Gastrocnemius medialis (tissue), 4 donors: ENCODE results near the gene EPM2A. TPM values are rescaled to one million over a fixed set of nuclear protein-coding genes. Genes with fewer than 3 reads are reported as not detected.

Source experiments
- ATAC-seq, 2 donors: fragments of 150-250 bp; one replicate each; pipeline ENCODE4 v1.9.1; 2016
- DNase-seq, 2 donors: peaks; one replicate each; pipeline ENCODE4 v3.0.0-alpha.2; 2019
- H3K27ac ChIP-seq, 4 donors: fragments of 200-600 bp; sonication (generic); 1 replicate in 1 of 4; 2 replicates in 3 of 4; pipeline ENCODE4 v1.5.1; 2016 to 2018; ENCODE audit warnings: mild to moderate bottlenecking in 2 of 4, moderate library complexity in 1 of 4
- H3K27me3 ChIP-seq, 3 donors: fragments of 200-600 bp; sonication (generic) in 2 of 3; 1 replicate in 1 of 3; 2 replicates in 2 of 3; pipeline versions ENCODE4 v1.5.1 to v1.6.0; 2016 to 2019; ENCODE audit warnings: mild to moderate bottlenecking in 1 of 3, moderate library complexity in 1 of 3
- H3K36me3 ChIP-seq, 2 donors: fragments of 200-600 bp; sonication (generic) in 1 of 2; one replicate each; pipeline ENCODE4 v1.5.1; 2017 to 2018
- H3K4me1 ChIP-seq, 2 donors: fragments of 200-600 bp; sonication (generic) in 1 of 2; one replicate each; pipeline ENCODE4 v1.5.1; 2016 to 2017; ENCODE audit warnings: mild to moderate bottlenecking in 2 of 2
- H3K4me3 ChIP-seq, 4 donors: fragments of 200-600 bp; sonication (generic) in 3 of 4; 1 replicate in 1 of 4; 2 replicates in 3 of 4; pipeline ENCODE4 v1.5.1; 2016 to 2019; ENCODE audit warnings: mild to moderate bottlenecking in 2 of 4
- H3K9me3 ChIP-seq, 3 donors: fragments of 200-600 bp; sonication (generic) in 2 of 3; 1 replicate in 1 of 3; 2 replicates in 2 of 3; pipeline ENCODE4 v1.5.1; 2016 to 2019
- POLR2A ChIP-seq, 2 donors: fragments of 450-650 bp; IDR thresholded peaks; one replicate each; pipeline ENCODE4 v1.6.1; 2017; ENCODE audit warnings: antibody characterized with exemption in 2 of 2, mild to moderate bottlenecking in 2 of 2, moderate library complexity in 2 of 2
- in situ Hi-C, 4 donors: fragments of 200-750 bp; cut with MboI; loops; one replicate each; pipeline versions ENCODE4 v1.15.0 to v1.8.0; 2017; ENCODE audit warnings: low sequenced_read_pairs in 4 of 4
- intact Hi-C: fragments of 100-400 bp; cut with DNase I; formaldehyde crosslinking; loops from one replicate; pipeline ENCODE4 v1.15.1; 2023; ENCODE audit warnings: low total_unique reads
- total RNA-seq, 4 donors: library from RNA; depleted of rRNA; stranded (reverse); fragments of >200 nt; gene quantifications; one replicate each; pipeline versions ENCODE4 v1.1.0 to v1.2.3, GENCODE V29; 2016
- TF ChIP-seq, protein P1 (sequence below), 5 experiments: fragments of 450-650 bp in 3 of 5; fragments of 200-600 bp in 2 of 5; sonication (generic) in 2 of 5; IDR thresholded peaks in 4 of 5; conservative IDR thresholded peaks in 1 of 5; 1 replicate in 4 of 5; 2 replicates in 1 of 5; pipeline ENCODE4 v1.5.1; 2016 to 2019; ENCODE audit warnings: antibody characterized with exemption in 5 of 5, mild to moderate bottlenecking in 3 of 5, moderate library complexity in 3 of 5

The EPM2A gene
- total RNA-seq, 4 donors from 2014 or later: 51.9 to 100.0 (median 68.2) TPM

DNA sequence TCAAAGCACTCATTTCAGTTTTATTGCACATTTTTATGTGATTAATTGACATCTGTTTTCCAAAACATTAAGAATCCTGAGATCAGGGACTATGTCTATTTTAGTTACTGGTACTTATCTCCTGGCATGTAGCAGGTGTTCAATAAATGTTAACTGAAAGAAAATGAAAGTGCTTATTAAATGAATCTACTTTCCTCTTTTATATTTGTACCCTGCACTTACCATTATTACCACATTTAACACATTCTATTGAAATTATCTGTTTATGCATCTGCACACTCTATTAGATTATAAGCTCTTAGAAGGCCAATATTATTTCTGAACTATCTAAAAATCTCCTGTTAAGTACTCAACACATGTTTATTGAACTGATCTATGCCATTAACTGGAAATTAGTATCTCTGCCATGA, 131.9 kb downstream of the EPM2A start:
- no peak for DNase-seq
- intact Hi-C loops: no loop called here
- Histone ChIP-seq H3K36me3 (no peaks in the 10 kb centered on the region), H3K4me1 (no peaks in the 10 kb centered on the region), H3K27ac (no peak overlapping the region), H3K4me3 (no peak overlapping the region), H3K27me3 (no peaks in the 10 kb centered on the region), H3K9me3 (no peaks in the 10 kb centered on the region)
- no peak for ATAC-seq
- in situ Hi-C loops: no loop called here
- TF ChIP-seq, protein P1, sequence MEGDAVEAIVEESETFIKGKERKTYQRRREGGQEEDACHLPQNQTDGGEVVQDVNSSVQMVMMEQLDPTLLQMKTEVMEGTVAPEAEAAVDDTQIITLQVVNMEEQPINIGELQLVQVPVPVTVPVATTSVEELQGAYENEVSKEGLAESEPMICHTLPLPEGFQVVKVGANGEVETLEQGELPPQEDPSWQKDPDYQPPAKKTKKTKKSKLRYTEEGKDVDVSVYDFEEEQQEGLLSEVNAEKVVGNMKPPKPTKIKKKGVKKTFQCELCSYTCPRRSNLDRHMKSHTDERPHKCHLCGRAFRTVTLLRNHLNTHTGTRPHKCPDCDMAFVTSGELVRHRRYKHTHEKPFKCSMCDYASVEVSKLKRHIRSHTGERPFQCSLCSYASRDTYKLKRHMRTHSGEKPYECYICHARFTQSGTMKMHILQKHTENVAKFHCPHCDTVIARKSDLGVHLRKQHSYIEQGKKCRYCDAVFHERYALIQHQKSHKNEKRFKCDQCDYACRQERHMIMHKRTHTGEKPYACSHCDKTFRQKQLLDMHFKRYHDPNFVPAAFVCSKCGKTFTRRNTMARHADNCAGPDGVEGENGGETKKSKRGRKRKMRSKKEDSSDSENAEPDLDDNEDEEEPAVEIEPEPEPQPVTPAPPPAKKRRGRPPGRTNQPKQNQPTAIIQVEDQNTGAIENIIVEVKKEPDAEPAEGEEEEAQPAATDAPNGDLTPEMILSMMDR (IDR thresholded peaks at IDR 0.05 in 4 of 5, conservative IDR thresholded peaks at IDR 0.05 in 1 of 5): no peak

DNA sequence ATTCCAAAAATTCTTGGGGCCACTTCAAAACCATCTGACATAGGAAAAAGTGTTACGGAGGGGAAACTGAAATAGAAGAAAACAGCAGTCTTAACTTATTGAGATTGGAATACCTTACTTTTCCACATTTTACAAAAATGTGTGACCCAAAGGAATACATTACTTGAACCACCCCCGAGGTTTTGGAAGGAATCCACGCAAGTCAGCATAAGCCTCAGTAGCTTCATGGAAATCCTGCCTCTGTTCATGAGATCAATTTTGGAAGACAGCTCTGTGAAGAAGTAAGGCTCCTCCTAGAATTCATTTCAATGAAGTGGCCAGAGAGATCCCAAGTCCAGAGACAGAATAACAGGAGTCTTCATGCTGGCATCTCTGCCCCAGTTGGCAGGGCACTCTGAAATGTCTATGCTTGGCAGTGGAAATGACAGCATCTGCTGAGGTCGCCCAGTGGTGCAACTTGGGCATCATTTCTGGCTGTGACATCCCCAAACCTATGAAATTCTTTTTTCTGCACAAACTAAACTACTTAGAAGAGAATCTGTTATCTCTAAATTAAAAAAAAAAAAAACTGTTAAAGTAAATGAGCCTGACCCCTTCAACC, 132.5 kb downstream of the EPM2A start:
- no peaks in the 10 kb centered on the region for H3K9me3 ChIP-seq
- TF ChIP-seq, protein P1 (IDR thresholded peaks at IDR 0.05 in 4 of 5, conservative IDR thresholded peaks at IDR 0.05 in 1 of 5): no peak
- no peak for TF ChIP-seq POLR2A (IDR thresholded peaks at IDR 0.05)
- no peak for ATAC-seq
- in situ Hi-C loops: no loop called here
- H3K36me3 ChIP-seq: no peaks in the 10 kb centered on the region
- H3K27me3 ChIP-seq: no peaks in the 10 kb centered on the region
- no peak overlapping the region for H3K4me3 ChIP-seq
- H3K27ac ChIP-seq: no peak overlapping the region
- intact Hi-C loops: no loop called here
- H3K4me1 ChIP-seq: no peaks in the 10 kb centered on the region
- no peak for DNase-seq

DNA sequence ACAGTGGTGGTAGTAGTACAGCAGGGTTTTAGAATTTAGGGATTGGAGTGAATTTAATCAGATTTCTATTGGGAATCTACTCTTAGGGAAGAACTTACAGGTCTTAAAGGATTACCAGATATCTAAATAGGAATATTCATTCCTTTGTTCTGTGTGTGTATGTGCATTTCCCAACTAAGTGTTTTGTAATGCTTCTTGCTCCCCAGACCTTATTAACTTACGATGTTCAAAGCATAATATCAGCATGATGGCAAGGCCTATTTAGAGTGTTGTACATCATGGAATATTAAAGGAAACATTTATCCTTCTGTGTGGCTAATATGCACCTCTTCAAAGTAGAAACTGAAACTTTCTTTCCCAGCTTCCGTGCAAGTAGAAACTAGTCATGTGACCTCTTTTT, 133.9 kb downstream of the EPM2A start:
- Histone ChIP-seq H3K4me3 (no peak overlapping the region), H3K27me3 (no peaks in the 10 kb centered on the region), H3K9me3 (no peaks in the 10 kb centered on the region), H3K4me1 (no peaks in the 10 kb centered on the region), H3K27ac (no peak overlapping the region), H3K36me3 (no peaks in the 10 kb centered on the region)
- in situ Hi-C loops (no loop called here), intact Hi-C loops (no loop called here)
- ATAC-seq (no peak), DNase-seq (no peak)
- no peak for TF ChIP-seq POLR2A (IDR thresholded peaks at IDR 0.05)
- TF ChIP-seq, protein P1 (IDR thresholded peaks at IDR 0.05 in 4 of 5, conservative IDR thresholded peaks at IDR 0.05 in 1 of 5): no peak

GRCh38 chr6:145600299-145600698, 135.0 kb downstream of the EPM2A start:
- ATAC-seq (no peak), DNase-seq (no peak)
- intact Hi-C loops (no loop called here), in situ Hi-C loops (no loop called here)
- no peaks in the 10 kb centered on the region for H3K9me3 ChIP-seq
- no peak overlapping the region for H3K4me3 ChIP-seq
- H3K27ac ChIP-seq: no peak overlapping the region
- TF ChIP-seq, protein P1 (IDR thresholded peaks at IDR 0.05 in 4 of 5, conservative IDR thresholded peaks at IDR 0.05 in 1 of 5): no peak
- no peak for TF ChIP-seq POLR2A (IDR thresholded peaks at IDR 0.05)
- no peaks in the 10 kb centered on the region for H3K27me3 ChIP-seq
- no peaks in the 10 kb centered on the region for H3K4me1 ChIP-seq
- H3K36me3 ChIP-seq: no peaks in the 10 kb centered on the region

DNA sequence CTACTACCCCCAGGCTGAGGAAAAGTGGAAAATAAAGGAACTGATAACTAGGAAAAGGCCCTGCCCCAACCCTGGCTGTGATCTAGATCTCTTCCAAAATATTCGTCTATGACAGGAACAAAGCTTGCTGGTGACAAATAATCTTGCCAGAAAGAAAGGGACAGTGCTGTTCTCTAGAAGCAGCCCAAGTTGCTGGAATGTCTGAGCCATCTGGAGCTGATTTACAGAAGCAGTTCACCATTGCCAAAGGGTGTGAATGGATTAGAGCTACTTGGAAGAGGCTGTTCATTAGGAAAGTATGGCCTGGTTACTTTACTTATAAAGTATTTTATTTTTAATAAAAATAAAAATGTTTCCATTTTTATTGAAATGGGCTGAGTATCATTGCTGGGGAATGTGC, 146.3 kb downstream of the EPM2A start:
- no peak for ATAC-seq
- no peak overlapping the region for H3K4me3 ChIP-seq
- intact Hi-C loops: no loop called here

More for the DNA sequence above, 146.3 kb downstream of the EPM2A start:
- Histone ChIP-seq H3K4me1 (no peaks in the 10 kb centered on the region), H3K36me3 (no peaks in the 10 kb centered on the region), H3K9me3 (no peaks in the 10 kb centered on the region), H3K27me3 (no peaks in the 10 kb centered on the region), H3K27ac (no peak overlapping the region)
- in situ Hi-C loops: no loop called here
- no peak for DNase-seq
- TF ChIP-seq, protein P1 (IDR thresholded peaks at IDR 0.05 in 4 of 5, conservative IDR thresholded peaks at IDR 0.05 in 1 of 5): no peak
- TF ChIP-seq POLR2A (IDR thresholded peaks at IDR 0.05): no peak
